Neutrophil (primary cell): ENCODE data around the gene GRM1.

Experiments used
- H3K27ac ChIP-seq: fragments of 200-600 bp; sonication (generic); 2 replicates; pipeline ENCODE4 v1.5.1; 2016; ENCODE audit warnings: mild to moderate bottlenecking, moderate library complexity
- H3K27me3 ChIP-seq: fragments of 200-600 bp; sonication (generic); 2 replicates; pipeline ENCODE4 v1.6.0; 2016; ENCODE audit warnings: mild to moderate bottlenecking
- H3K36me3 ChIP-seq: fragments of 200-600 bp; sonication (generic); 2 replicates; pipeline ENCODE4 v1.5.1; 2017
- H3K4me1 ChIP-seq, 2 experiments: fragments of 200-600 bp in 1 of 2; sonication (generic) in 1 of 2; 1 replicate in 1 of 2; 2 replicates in 1 of 2; pipeline versions ENCODE4 v1.5.1 to v1.6.1; 2013 to 2016; ENCODE audit warnings: low read depth in 1 of 2, low read length in 1 of 2, mild to moderate bottlenecking in 1 of 2, moderate library complexity in 1 of 2; ENCODE audit not compliant: control insufficient read depth in 1 of 2, insufficient read depth in 1 of 2
- H3K4me3 ChIP-seq, 2 experiments: fragments of 200-600 bp in 1 of 2; sonication (generic) in 1 of 2; 1 replicate in 1 of 2; 2 replicates in 1 of 2; pipeline ENCODE4 v1.5.1; 2013 to 2016; ENCODE audit warnings: low read depth in 1 of 2, low read length in 1 of 2, mild to moderate bottlenecking in 1 of 2, moderate library complexity in 1 of 2
- H3K9me3 ChIP-seq: fragments of 200-600 bp; sonication (generic); 2 replicates; pipeline ENCODE4 v1.5.1; 2016
- CTCF ChIP-seq: fragments of 200-600 bp; sonication (generic); IDR thresholded peaks from 2 replicates; pipeline ENCODE4 v1.5.1; 2016; ENCODE audit warnings: antibody characterized with exemption

The GRM1 gene

DNA sequence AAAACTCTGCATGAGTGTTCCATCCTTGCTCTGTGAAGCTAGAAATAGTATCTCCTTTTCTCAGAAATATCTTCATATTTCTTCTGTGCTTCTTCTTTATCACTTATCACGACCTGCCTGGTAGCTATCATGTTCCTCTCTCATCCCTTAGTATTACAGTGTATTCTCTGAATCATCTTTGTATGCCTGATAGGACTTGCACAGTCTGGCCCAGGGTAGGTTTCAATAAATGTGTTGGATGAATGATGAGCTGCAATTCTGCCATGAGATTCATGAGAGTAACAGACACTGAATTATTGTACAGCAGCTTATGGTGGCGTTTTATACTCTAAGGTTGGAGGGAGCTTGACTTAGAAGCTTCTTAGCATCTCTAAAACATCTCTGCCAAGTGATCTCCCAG lies 66.6 kb downstream of the GRM1 start:
- no peaks in the 10 kb centered on the region for H3K36me3 ChIP-seq
- no peaks in the 10 kb centered on the region for H3K27me3 ChIP-seq
- no peak for TF ChIP-seq CTCF
- no peaks in the 10 kb centered on the region for H3K9me3 ChIP-seq
- no peak overlapping the region for H3K4me3 ChIP-seq
- no peak overlapping the region for H3K27ac ChIP-seq
- H3K4me1 ChIP-seq, result no peaks in the 10 kb centered on the region

GRCh38 chr6:146097586-146097985 lies 68.7 kb downstream of the GRM1 start:
- Histone ChIP-seq H3K9me3 (no peaks in the 10 kb centered on the region), H3K4me1 (no peaks in the 10 kb centered on the region), H3K27ac (no peak overlapping the region), H3K36me3 (no peaks in the 10 kb centered on the region), H3K27me3 (no peaks in the 10 kb centered on the region), H3K4me3 (no peak overlapping the region)
- TF ChIP-seq CTCF, result no peak

- no peak for TF ChIP-seq CTCF
- Histone ChIP-seq H3K9me3 (no peaks in the 10 kb centered on the region), H3K36me3 (no peaks in the 10 kb centered on the region), H3K27me3 (no peaks in the 10 kb centered on the region), H3K4me3 (no peak overlapping the region), H3K4me1 (no peaks in the 10 kb centered on the region), H3K27ac (no peak overlapping the region)
Observed at GRCh38 chr6:146100776-146101175, 71.9 kb downstream of the GRM1 start.

DNA sequence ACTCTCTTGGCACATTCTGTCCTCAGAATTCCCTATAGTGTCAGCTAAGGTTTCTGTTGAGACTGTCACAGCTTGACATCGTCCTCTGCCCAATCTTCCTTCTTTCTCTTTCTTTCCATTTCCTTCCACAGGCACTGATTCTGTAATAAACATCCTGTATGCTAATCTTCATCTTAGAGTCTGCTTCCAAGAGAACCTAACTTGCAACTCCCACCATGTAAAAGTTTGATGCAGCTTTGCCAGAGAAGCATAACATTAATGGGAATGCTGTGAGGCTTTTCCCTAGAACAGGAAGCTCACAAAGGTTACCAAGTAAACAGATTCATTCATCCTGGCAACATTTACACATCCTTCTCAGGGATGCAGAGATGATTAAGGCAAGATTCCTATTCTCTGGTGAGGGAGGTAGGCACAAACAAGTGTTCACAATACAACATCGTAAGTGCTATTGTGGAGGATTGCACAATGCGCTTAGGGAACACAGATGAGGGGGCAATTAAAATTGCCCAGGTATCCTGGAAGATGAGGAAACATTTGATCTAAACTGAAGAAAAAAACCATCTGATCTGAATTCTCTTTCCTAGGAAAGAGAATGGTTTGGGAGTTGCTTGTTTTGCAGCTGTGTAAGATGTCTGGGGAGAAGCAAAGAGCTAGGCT lies 74.7 kb downstream of the GRM1 start:
- Histone ChIP-seq H3K36me3 (no peaks in the 10 kb centered on the region), H3K27me3 (no peaks in the 10 kb centered on the region), H3K4me3 (no peak overlapping the region), H3K9me3 (no peaks in the 10 kb centered on the region), H3K27ac (no peak overlapping the region), H3K4me1 (no peaks in the 10 kb centered on the region)
- no peak for TF ChIP-seq CTCF

DNA sequence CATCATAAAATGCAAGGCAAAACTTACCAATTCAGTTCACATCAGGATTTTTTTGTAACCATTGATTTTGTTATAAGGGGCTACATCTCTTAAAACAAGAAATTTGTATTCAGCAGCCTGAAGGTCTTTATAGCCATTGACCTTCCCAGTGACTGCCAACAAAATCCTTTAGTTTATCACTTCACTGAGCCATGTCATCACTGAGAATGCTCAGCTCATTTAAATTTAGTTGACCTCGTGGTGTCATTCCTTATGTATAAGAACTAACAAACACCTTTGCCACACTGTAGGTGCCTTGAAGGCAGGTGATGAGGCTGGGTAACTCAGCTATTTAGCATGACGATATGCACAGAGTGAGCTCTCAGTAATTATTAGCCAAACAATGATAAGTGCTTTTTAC lies 77.7 kb downstream of the GRM1 start:
- Histone ChIP-seq H3K27ac (no peak overlapping the region), H3K4me3 (no peak overlapping the region), H3K27me3 (no peaks in the 10 kb centered on the region), H3K4me1 (no peaks in the 10 kb centered on the region), H3K9me3 (no peaks in the 10 kb centered on the region), H3K36me3 (no peaks in the 10 kb centered on the region)
- no peak for TF ChIP-seq CTCF

DNA sequence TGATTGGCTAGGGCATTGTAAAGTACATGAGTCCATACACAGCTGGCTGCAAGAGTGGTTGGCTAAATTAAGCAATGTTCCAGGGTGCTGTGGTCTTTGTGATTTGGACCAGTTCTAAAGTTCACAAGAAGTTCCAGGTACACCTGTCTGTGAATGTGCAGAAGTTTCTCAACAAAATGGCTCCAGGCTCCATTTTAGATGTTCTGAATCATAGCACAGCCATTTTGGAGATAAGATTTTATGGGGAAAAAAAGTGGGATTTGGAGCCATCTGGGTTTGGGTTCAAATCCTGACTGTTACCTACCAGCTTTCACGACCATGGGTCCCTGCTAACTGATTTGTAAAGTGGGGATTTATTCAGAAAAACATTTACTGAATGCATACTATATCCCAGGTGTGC lies 82.1 kb downstream of the GRM1 start:
- TF ChIP-seq CTCF, result no peak
- no peak overlapping the region for H3K4me3 ChIP-seq
- H3K27me3 ChIP-seq, result no peaks in the 10 kb centered on the region
- H3K36me3 ChIP-seq, result no peaks in the 10 kb centered on the region
- H3K4me1 ChIP-seq, result no peaks in the 10 kb centered on the region
- H3K27ac ChIP-seq, result no peak overlapping the region
- H3K9me3 ChIP-seq, result no peaks in the 10 kb centered on the region
